GM12873 (cell line): ENCODE measurements around the gene CHIC2.
A peak's percentile ranks its signal among the peaks of the same experiment; 100 is the strongest.

Experiments
- TF ChIP-seq, protein P1 (sequence below): IDR thresholded peaks from 2 replicates; pipeline ENCODE4 v1.5.1; 2012; ENCODE audit warnings: low read depth, mild to moderate bottlenecking, moderate library complexity, low read length, control low read depth; ENCODE audit not compliant: insufficient read depth; ENCODE audit errors: missing control alignments

CHIC2 gene

DNA sequence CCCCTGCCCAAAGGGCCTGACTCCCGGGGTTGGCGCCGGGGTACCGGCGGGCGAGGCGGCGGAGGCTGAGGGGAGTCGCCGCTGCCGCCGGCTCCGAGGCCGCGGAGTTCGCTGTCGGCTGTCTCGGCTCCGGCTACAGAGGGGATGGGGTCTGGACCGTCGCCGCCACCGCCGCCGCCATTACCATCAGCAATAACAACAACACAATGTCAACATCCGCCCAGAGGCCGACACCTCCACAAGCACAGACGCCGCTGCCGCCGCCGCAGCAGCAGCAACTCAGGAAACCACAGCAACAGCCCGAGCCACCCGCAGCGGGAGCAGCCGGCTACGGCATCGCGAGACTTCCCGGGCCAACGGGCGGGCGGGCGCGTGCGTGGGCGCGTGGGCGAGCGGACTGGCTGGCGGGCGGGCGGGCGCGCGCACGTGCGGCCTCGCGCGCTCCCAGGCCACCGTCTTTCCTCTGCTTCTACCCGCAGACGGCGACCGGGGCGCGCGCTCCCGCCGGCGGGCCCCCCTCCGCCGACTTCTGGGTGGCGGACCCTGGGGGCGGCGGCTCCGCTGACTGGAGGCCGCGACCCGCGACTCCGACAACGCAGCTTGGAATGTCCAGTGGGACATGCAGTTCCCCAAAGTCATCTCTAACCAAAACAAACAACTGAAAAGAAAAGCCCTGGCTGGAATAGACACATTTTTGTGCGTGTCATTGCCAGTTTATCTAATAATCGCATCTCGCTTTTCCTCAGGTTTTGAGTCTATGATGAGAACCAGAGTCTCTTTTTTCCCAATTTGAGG lies at the start of gene CHIC2:
CHIC2 (minus strand) TSS at position 289 of the 795 bp plus-strand sequence. CDS start 305 bp downstream, outside the sequence.
- TF ChIP-seq, protein P1, sequence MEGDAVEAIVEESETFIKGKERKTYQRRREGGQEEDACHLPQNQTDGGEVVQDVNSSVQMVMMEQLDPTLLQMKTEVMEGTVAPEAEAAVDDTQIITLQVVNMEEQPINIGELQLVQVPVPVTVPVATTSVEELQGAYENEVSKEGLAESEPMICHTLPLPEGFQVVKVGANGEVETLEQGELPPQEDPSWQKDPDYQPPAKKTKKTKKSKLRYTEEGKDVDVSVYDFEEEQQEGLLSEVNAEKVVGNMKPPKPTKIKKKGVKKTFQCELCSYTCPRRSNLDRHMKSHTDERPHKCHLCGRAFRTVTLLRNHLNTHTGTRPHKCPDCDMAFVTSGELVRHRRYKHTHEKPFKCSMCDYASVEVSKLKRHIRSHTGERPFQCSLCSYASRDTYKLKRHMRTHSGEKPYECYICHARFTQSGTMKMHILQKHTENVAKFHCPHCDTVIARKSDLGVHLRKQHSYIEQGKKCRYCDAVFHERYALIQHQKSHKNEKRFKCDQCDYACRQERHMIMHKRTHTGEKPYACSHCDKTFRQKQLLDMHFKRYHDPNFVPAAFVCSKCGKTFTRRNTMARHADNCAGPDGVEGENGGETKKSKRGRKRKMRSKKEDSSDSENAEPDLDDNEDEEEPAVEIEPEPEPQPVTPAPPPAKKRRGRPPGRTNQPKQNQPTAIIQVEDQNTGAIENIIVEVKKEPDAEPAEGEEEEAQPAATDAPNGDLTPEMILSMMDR = no peak

DNA sequence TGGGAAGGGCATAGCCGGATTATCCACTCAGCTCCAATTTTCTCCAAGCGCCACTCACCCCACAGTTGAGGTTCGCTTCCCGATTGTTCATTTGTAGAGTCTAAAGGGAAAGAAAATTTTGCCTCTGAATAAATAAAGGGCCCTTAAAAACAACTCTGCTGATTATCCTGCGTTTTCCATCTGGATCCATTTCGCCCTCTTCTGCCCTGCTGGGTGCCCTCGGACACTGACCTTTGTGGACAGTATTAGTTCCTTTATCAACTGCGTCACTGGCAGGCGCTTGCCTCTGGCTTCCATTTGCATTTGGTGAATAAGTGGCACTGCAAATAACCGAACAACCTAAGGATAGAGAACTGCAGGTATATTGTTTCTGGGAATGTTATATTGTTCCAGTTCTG lies 45.6 kb upstream of the CHIC2 start:
- TF ChIP-seq, protein P1 = no peak

DNA sequence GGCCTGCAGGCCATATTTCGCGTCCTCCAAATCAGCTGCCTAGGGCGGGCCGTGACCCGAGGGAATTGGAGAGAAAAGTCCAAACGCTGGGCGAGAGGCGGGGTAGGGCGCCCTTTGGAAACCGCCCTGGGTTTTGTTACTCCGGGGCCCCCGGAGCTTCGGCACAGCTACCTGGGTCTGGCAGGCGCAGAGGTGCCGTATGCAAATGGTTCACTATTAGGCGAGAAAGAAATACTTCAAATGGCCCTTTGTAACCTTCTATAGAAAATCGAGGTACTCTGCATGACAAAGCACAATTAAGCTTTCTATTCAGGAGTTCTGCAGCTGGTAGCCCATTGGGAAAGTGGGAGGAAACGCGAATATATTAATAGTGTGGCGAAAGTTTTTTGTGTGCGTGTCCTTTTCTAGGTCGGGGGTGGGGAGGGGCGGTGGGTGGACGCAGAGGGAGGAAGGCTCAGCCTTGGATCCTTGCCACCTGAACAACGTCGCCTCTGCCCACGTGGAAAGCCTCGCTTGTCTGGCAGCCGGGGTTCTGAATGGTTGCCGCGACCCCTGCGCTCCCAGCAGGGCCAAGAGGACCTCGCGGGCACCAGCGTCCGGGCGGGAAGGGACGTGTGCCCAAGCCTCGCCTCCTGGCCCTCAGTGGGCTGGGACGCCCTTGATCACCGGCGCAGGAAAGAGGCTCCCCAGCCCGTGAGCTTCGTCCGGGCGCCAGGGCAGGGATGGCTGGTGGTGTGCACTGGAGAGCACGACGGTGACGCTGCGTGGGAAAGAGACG lies 45.0 kb upstream of the CHIC2 start:
- TF ChIP-seq, protein P1 = no peak

DNA sequence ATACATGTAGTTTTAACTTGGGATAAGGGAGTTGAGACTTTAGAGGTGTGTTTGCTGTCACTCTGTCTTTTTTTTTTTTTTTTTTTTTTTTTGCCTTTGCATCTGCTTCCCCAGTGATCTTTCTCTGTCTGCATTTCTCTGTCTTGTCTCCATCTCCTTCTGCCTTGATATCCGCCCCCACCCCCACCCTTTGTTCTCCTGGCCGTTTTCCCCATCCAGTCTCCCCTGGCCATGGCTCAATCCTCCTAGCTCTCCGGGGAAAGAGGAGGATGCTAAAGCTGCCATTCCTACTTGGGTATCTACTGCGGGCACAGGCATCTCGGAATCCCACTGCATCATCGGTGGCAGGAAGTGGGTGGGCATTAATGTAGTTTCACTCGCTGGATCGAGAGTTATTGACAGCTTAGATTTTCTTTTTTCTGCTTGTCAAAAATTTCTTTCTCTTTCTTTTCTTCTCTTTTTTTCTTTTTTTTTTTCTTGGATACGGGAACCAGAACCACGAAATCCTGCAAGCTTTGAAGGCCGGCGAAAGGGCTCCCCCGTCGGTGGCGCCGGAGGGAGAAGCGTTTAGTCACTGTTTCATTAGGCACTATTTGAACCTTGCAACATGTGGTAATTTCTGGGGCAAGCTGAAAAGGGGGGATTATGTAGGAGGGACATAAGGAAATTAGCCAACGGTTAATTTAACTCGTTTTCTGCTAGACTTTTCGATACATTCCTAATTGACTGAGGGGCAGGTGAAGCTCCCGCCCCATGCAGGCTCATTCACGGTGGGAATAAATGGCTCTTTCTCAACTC lies 43.7 kb upstream of the CHIC2 start:
- TF ChIP-seq, protein P1 = peak; percentile 7

DNA sequence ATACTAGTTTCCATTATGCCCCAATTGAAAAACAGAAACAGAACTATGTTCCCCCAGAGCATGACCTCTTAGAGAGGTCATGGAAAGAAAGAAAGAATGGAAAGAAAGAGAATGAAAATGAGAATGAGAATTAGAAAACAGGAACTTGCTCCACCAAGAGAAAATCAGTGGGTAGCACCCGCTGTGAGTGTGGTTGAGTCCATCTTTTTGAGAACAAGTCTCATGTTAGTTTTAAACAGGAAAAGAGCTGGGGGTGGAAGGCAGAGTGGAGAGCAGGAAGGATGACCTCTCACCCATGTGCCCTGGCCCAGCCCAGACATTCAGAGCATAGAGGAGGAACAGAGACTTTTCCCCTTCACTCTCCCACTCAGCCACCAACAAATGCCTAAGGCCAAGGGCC lies 40.5 kb upstream of the CHIC2 start:
- TF ChIP-seq, protein P1 = no peak

DNA sequence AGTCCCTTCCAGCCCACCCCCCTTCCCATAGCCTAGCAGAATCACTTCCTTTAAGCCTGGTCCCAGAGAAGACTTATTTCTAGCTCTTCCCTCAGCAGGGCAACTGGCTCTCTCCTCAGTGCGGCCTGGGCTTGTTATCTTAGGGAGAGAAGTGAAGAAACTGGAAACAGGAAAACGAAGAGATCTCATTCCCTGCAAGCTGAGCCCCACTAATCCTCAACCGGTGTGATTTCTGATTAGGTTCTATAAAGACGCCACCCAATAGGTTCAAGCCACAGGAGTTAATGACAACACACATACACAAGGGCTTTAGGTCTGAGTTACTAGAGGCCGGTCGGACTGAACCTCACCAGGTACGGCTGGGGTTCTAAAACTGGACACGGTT lies 38.8 kb upstream of the CHIC2 start:
- TF ChIP-seq, protein P1 = no peak
